Stimulated activated CD4-positive, alpha-beta T cell treated with anti-CD3 and anti-CD28 coated beads, TNF-alpha, amount 100 ng/mL, for 4 hours (primary cell): ENCODE data around the gene NOL12.
"Not testable (repeated sequence)": the region's sequence is repeated elsewhere in the genome, so short reads cannot be mapped to it uniquely, and the experiment has no call there.

Experiments used
- DNase-seq, 3 experiments: peaks; one replicate each; pipeline ENCODE4 v3.0.0-alpha.2; 2020; ENCODE audit warnings: low read depth in 3 of 3

Gene NOL12

GRCh38 chr22:37686002-37686982 is at the start of gene NOL12:
Gene NOL12 (plus strand): TSS chr22:37686343. CDS start chr22:37686393, 50 bp downstream.
- peak; percentile 54 to 65 (median 62) for DNase-seq

GRCh38 chr22:37636949-37637273 is 49.2 kb upstream of the NOL12 start:
- no peak for DNase-seq

- no peak for DNase-seq
These were observed 47.6 kb upstream of the NOL12 start for GRCh38 chr22:37638391-37639069.

- DNase-seq: peak in 1 of 3 experiments; percentile 34
These were observed 46.9 kb upstream of the NOL12 start, which contains the start of gene SH3BP1 for GRCh38 chr22:37639070-37639760. Gene SH3BP1 (plus strand): TSS chr22:37639669. CDS start chr22:37639788, 119 bp downstream.

GRCh38 chr22:37639771-37640590 is 46.2 kb upstream of the NOL12 start:
- no peak for DNase-seq

GRCh38 chr22:37640591-37641560 is 45.3 kb upstream of the NOL12 start:
- DNase-seq: no peak

- no peak for DNase-seq
These were observed 44.6 kb upstream of the NOL12 start for GRCh38 chr22:37641561-37641949.

- peak; percentile 72 to 89 (median 80) for DNase-seq
These were observed 42.8 kb upstream of the NOL12 start for GRCh38 chr22:37643225-37643847.

- DNase-seq: no peak
These were observed 38.8 kb upstream of the NOL12 start for GRCh38 chr22:37647317-37647716.

GRCh38 chr22:37647928-37648327 is 38.2 kb upstream of the NOL12 start:
- no peak for DNase-seq

- no peak for DNase-seq
These were observed 35.5 kb upstream of the NOL12 start for GRCh38 chr22:37650463-37651136.

- no peak for DNase-seq
These were observed 31.4 kb upstream of the NOL12 start for GRCh38 chr22:37654563-37655251.

GRCh38 chr22:37655252-37655563 is 30.9 kb upstream of the NOL12 start:
- no peak for DNase-seq

- not testable (repeated sequence) for DNase-seq
These were observed 29.6 kb upstream of the NOL12 start for GRCh38 chr22:37656583-37656982.

GRCh38 chr22:37657590-37658132 is 28.5 kb upstream of the NOL12 start:
- DNase-seq: no peak

- DNase-seq: peak; percentile 97 to 99 (median 97)
These were observed 27.7 kb upstream of the NOL12 start, which contains the start of gene PDXP for GRCh38 chr22:37658133-37659065. Gene PDXP (plus strand): TSS chr22:37658723. CDS start chr22:37658783, 60 bp downstream.
